K562 (cell line): Measurements from ENCODE around the gene DHCR7. TPM values are rescaled to one million over a fixed set of nuclear protein-coding genes. Genes with fewer than 3 reads are reported as not detected.

ENCODE experiments used
- ARID1B ChIP-seq: fragments of 450-650 bp; IDR thresholded peaks from 2 replicates; pipeline ENCODE4 v1.6.1; 2016; ENCODE audit warnings: antibody characterized with exemption, mild to moderate bottlenecking, inconsistent platforms
- ATF3 ChIP-seq, 2 experiments: fragments of 450-650 bp in 1 of 2; sonication (generic) in 1 of 2; formaldehyde crosslinking in 1 of 2; IDR thresholded peaks in 1 of 2; conservative IDR thresholded peaks in 1 of 2; 2 replicates each; pipeline versions ENCODE4 v1.6.1 to v1.8.1; 2016 to 2023; ENCODE audit warnings: mild to moderate bottlenecking in 2 of 2, moderate library complexity in 2 of 2, inconsistent platforms in 1 of 2, missing genetic modification reagents in 1 of 2
- BHLHE40 ChIP-seq: IDR thresholded peaks from 2 replicates; pipeline ENCODE4 v1.6.1; 2011; ENCODE audit warnings: low read length, improper control_type of control experiment
- CHAMP1 ChIP-seq: fragments of 450-650 bp; IDR thresholded peaks from 2 replicates; pipeline ENCODE4 v1.6.1; 2016; ENCODE audit warnings: mild to moderate bottlenecking
- CREB1 ChIP-seq, 2 experiments: sonication (generic) in 1 of 2; formaldehyde crosslinking in 1 of 2; IDR thresholded peaks; 2 replicates each; pipeline versions ENCODE4 v1.6.1 to v1.8.0; 2012 to 2022; ENCODE audit warnings: inconsistent platforms in 1 of 2, mild to moderate bottlenecking in 1 of 2, missing genetic modification reagents in 1 of 2, moderate library complexity in 1 of 2
- FOS ChIP-seq: IDR thresholded peaks from 3 replicates; pipeline ENCODE4 v1.6.1; 2011; ENCODE audit not compliant: insufficient read length; ENCODE audit errors: extremely low read depth
- HNRNPUL1 ChIP-seq: fragments of 200-400 bp; formaldehyde crosslinking; IDR thresholded peaks from 2 replicates; pipeline ENCODE4 v1.6.1; 2017; ENCODE audit warnings: low read length
- KHSRP ChIP-seq: fragments of 450-650 bp; IDR thresholded peaks from 2 replicates; pipeline ENCODE4 v1.6.1; 2017
- MXI1 ChIP-seq: IDR thresholded peaks from 2 replicates; pipeline ENCODE4 v1.6.1; 2011; ENCODE audit warnings: low read depth, mild to moderate bottlenecking, improper control_type of control experiment, low read length
- NKRF ChIP-seq: fragments of 450-650 bp; IDR thresholded peaks from 2 replicates; pipeline ENCODE4 v1.6.1; 2016; ENCODE audit warnings: borderline replicate concordance
- PHTF2 ChIP-seq: fragments of 250-450 bp; sonication (Bioruptor Pico); IDR thresholded peaks from 2 replicates; pipeline ENCODE4 v1.5.0; 2021; ENCODE audit warnings: mild to moderate bottlenecking
- POLR2B ChIP-seq: fragments of 450-650 bp; IDR thresholded peaks from 2 replicates; pipeline ENCODE4 v1.6.1; 2018; ENCODE audit warnings: low read depth; ENCODE audit not compliant: partially characterized antibody
- RBM22 ChIP-seq: fragments of 200-400 bp; formaldehyde crosslinking; IDR thresholded peaks from 2 replicates; pipeline ENCODE4 v1.6.1; 2018; ENCODE audit warnings: low read length, low read depth; ENCODE audit not compliant: poor library complexity, severe bottlenecking
- TGIF2 ChIP-seq: sonication (generic); formaldehyde crosslinking; IDR thresholded peaks from 2 replicates; pipeline ENCODE4 v1.8.1; 2022; ENCODE audit warnings: mild to moderate bottlenecking, missing genetic modification reagents, moderate library complexity
- THRA ChIP-seq: fragments of 450-650 bp; IDR thresholded peaks from 2 replicates; pipeline ENCODE4 v1.6.1; 2017; ENCODE audit warnings: mild to moderate bottlenecking, moderate library complexity
- ZBED1 ChIP-seq: IDR thresholded peaks from 2 replicates; pipeline ENCODE4 v1.6.1; 2014
- ZBTB7A ChIP-seq: IDR thresholded peaks from 2 replicates; pipeline ENCODE4 v1.6.1; 2011; ENCODE audit warnings: low read depth, mild to moderate bottlenecking, low read length, moderate library complexity, borderline replicate concordance; ENCODE audit not compliant: control insufficient read depth
- ZNF277 ChIP-seq: fragments of 250-450 bp; sonication (Bioruptor Pico); IDR thresholded peaks from 2 replicates; pipeline ENCODE4 v1.8.0; 2022; ENCODE audit warnings: inconsistent platforms, mild to moderate bottlenecking, moderate library complexity, borderline replicate concordance
- ZNF778 ChIP-seq: fragments of 450-650 bp; formaldehyde crosslinking; IDR thresholded peaks from 2 replicates; pipeline ENCODE4 v1.4.0; 2020; ENCODE audit warnings: mild to moderate bottlenecking, moderate library complexity
- polyA plus RNA-seq, 8 experiments: library from polyadenylated mRNA; depleted of rRNA in 4 of 8; stranded (reverse) in 5 of 8; unstranded in 3 of 8; fragments of >200 nt; fragmentation: Nextera tagmentation in 2 of 8; fragmentation: Illumina TruSeq in 1 of 8; extraction: Ambion mirVana in 2 of 8; extraction: Trizol in 1 of 8; gene quantifications; 2 replicates each; pipeline versions ENCODE4 v1.2.1 to v1.2.3, GENCODE V29; 2011 to 2014; ENCODE audit warnings: inconsistent platforms in 1 of 8, missing spikeins in 1 of 8
- total RNA-seq, 7 experiments: library from RNA; depleted of rRNA in 6 of 7; stranded (reverse); fragments of >200 nt in 6 of 7; fragmentation: Illumina TruSeq in 2 of 7; extraction: Trizol in 2 of 7; gene quantifications; 2 replicates each; pipeline versions ENCODE4 v1.2.1 to v1.2.3, GENCODE V29; 2011 to 2021; ENCODE audit warnings: low replicate concordance in 1 of 7

DHCR7 gene
- total and polyA plus RNA-seq, 9 of the 15 experiments (the other 6 are each of a cell fraction or from before 2014, with no cell fraction given), result 8.4 to 192 (median 82.4) TPM

GRCh38 chr11:71448257-71449171, at the start of gene DHCR7 (continued):
- TF ChIP-seq NKRF (peak; percentile 98), ATF3 (IDR thresholded peaks at IDR 0.05) (peak; percentile 78), ATF3 (CRISPR knock-in tag; conservative IDR thresholded peaks at IDR 0.05) (no peak), RBM22 (no peak), KHSRP (no peak), POLR2B (no peak), FOS (peak; percentile 95), CHAMP1 (no peak), ARID1B (0 out of 2 replicates have a peak, but pooled peaks have one; percentile 18), HNRNPUL1 (no peak), ZNF778 (CRISPR knock-in tag) (no peak), CREB1 (IDR thresholded peaks at IDR 0.05) (peak; percentile 70), CREB1 (CRISPR knock-in tag; IDR thresholded peaks at IDR 0.05) (peak; percentile 87), MXI1 (peak; percentile 98), BHLHE40 (0 out of 2 replicates have a peak, but pooled peaks have one; percentile 3), ZBED1 (no peak), ZNF277 (CRISPR knock-in tag) (no peak), PHTF2 (CRISPR knock-in tag) (no peak), TGIF2 (CRISPR knock-in tag) (peak; percentile 55), THRA (no peak), ZBTB7A (peak; percentile 89)
